Stimulated activated CD4-positive, alpha-beta T cell treated with anti-CD3 and anti-CD28 coated beads, Interleukin-12 subunit alpha, Interleukin-12 subunit beta, amount 100 ng/mL, for 48 hours (primary cell): ENCODE results near the gene TTF2.
"Not testable (repeated sequence)": the region's sequence is repeated elsewhere in the genome, so short reads cannot be mapped to it uniquely, and the experiment has no call there.

Experiments used
- DNase-seq, 3 donors: peaks; one replicate each; pipeline ENCODE4 v3.0.0-alpha.2; 2020; ENCODE audit warnings: low read depth in 2 of 3, low spot score in 1 of 3

Gene TTF2

GRCh38 chr1:117147856-117148588 is 87.9 kb downstream of the TTF2 start:
- no peak for DNase-seq

- no peak for DNase-seq
These were observed 90.2 kb downstream of the TTF2 start for GRCh38 chr1:117150316-117150715.

- not testable (repeated sequence) for DNase-seq
These were observed 91.2 kb downstream of the TTF2 start for GRCh38 chr1:117151305-117151704.
